GM06990 (cell line): ENCODE results near the gene KNOP1.
"Not testable (repeated sequence)": the region's sequence is repeated elsewhere in the genome, so short reads cannot be mapped to it uniquely, and the experiment has no call there.

Experiments
- DNase-seq: peaks from one replicate; pipeline ENCODE4 v3.0.0-alpha.2; 2011; ENCODE audit not compliant: insufficient read length; ENCODE audit errors: extremely low read depth
- H3K27me3 ChIP-seq: replicated peaks from 2 replicates; pipeline ENCODE4 v1.6.0; 2011; ENCODE audit warnings: low read length; ENCODE audit not compliant: control insufficient read depth, insufficient read depth
- H3K36me3 ChIP-seq: 2 replicates; pipeline ENCODE4 v1.5.1; 2011; ENCODE audit warnings: low read length; ENCODE audit not compliant: control insufficient read depth, insufficient read depth
- H3K4me3 ChIP-seq: replicated peaks from 2 replicates; pipeline ENCODE4 v1.5.1; 2011; ENCODE audit warnings: low read depth, mild to moderate bottlenecking, control low read depth, low read length
- CTCF ChIP-seq: IDR thresholded peaks from 2 replicates; pipeline ENCODE4 v1.5.1; 2011; ENCODE audit warnings: low read length, control low read depth, mild to moderate bottlenecking, inconsistent platforms; ENCODE audit not compliant: insufficient read depth, poor library complexity, severe bottlenecking

The KNOP1 gene

DNA sequence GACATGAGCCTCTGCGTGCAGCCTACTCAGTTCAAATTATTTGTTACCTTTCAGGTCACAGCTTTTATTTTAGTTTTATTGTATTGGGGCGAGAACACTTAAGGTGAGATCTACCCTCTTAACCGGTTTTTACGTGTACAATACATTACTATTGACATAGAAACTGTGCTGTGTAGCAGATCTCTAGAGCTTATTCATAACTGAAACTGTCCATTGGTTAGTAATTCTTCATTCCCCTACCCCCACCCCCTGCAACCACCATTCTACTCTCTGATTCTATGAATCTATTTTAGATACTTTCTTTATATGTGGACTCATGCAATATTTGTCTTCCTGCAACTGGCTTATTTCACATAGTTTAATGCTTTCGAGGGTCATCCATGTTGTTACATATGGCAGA, 43.5 kb downstream of the KNOP1 start:
- no peak for TF ChIP-seq CTCF
- Histone ChIP-seq H3K4me3 (no peak overlapping the region), H3K27me3 (no peaks in the 10 kb centered on the region), H3K36me3 (peaks cover 2% of the 10 kb centered on the region)
- DNase-seq: no peak

DNA sequence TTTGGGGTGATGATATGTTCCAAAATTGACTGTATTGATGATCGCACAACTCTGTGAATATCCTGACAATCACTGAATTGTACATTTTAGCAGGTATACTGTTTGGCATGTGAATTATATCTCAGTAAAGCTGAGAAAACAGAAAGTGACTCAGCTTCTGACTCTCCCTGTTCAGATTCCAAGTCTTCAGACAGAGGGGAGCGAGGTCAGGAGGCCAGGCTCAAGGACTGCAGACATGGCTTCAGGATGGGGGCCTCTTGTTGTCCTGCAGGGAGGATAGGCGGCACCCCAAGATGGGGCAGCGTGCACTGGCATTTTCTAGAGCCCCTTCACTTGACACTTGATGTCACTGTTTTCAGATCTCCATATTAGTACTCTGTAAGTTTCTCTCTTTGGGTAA, 45.6 kb downstream of the KNOP1 start:
- H3K4me3 ChIP-seq: no peak overlapping the region
- DNase-seq: no peak
- TF ChIP-seq CTCF: no peak
- H3K27me3 ChIP-seq: no peaks in the 10 kb centered on the region
- H3K36me3 ChIP-seq: peaks cover under 1% of the 10 kb centered on the region

DNA sequence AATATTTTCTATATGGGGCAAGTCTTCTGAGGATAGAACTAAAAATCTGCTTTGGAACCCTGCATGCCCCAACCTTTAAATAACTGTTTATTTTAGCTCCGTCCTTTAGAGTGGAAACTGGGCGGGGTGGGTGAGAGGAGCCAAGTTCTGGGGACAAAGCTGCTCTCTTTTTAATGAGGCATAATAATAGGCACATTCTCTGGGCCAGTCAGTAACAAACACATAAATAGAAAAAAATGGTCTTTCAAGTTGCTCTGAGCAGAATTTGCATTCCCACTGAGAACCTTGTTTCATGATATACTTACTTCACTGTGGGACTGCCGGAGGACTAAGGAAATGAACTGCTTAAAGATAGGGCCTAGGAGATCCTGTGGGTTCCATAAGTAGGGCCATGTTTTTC, 51.5 kb downstream of the KNOP1 start:
- Histone ChIP-seq H3K36me3 (peaks cover under 1% of the 10 kb centered on the region), H3K27me3 (no peaks in the 10 kb centered on the region), H3K4me3 (no peak overlapping the region)
- no peak for TF ChIP-seq CTCF
- DNase-seq: no peak

- H3K27me3 ChIP-seq, H3K36me3 ChIP-seq, H3K4me3 ChIP-seq, DNase-seq: not testable (repeated sequence)
Observed at GRCh38 chr16:19665313-19665712, 52.7 kb downstream of the KNOP1 start.

DNA sequence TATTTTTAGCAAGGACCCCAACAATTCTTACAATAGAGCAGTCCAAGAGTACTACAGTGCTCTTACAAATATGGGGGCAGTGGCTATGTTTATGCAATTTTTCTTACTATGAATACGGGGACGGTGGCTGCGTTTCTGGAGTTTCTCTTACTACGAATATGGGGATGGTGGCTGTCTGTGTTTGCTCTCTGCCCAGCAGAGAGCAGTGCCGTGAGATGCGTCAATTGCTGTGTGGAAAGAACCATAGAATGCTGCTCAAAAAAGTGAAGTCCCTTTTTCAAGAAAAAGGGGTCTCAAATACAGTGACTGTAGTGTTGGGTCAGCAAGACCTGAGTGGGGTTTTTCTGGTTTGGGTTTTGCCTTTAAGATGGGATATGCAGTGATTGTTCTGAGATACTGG, 53.9 kb downstream of the KNOP1 start:
- Histone ChIP-seq H3K4me3 (no peak overlapping the region), H3K36me3 (peaks cover 2% of the 10 kb centered on the region), H3K27me3 (no peaks in the 10 kb centered on the region)
- TF ChIP-seq CTCF: no peak
- DNase-seq: no peak

DNA sequence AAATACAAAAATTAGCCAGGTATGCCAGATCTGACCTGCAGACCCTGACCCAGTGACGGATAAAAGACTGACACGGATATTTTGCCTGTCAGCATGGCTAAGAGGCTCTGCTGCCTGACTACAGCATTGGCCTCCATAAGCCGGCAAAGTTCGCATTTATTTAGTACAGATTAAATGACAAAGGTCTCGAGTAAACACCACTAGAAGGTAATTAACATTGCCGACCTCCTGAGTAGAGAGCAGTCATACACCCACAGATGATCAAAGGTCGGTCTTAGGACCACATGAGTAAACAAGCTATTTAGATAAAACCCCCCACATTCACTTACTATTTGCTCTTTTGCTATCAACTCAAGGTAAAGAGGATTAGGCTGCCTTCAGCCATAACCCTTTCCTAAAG, 55.7 kb downstream of the KNOP1 start:
- H3K4me3 ChIP-seq: no peak overlapping the region
- H3K36me3 ChIP-seq: peaks cover 2% of the 10 kb centered on the region
- no peak for TF ChIP-seq CTCF
- H3K27me3 ChIP-seq: no peaks in the 10 kb centered on the region
- no peak for DNase-seq

- peaks cover 5% of the 10 kb centered on the region for H3K36me3 ChIP-seq
- DNase-seq: no peak
Observed at GRCh38 chr16:19660432-19660831, 57.6 kb downstream of the KNOP1 start.

More at GRCh38 chr16:19660432-19660831, 57.6 kb downstream of the KNOP1 start:
- no peak for TF ChIP-seq CTCF
- H3K4me3 ChIP-seq: no peak overlapping the region
- H3K27me3 ChIP-seq: no peaks in the 10 kb centered on the region
